NCI-H526 (cell line): ENCODE results near the gene GAL3ST1.
A peak's percentile ranks its signal among the peaks of the same experiment; 100 is the strongest.

Source experiments
- DNase-seq, 2 experiments: peaks; one replicate each; lab custom pipeline; 2025; lab: John Stamatoyannopoulos, UW

The GAL3ST1 gene

GRCh38 chr22:30531651-30532608 lies 42.5 kb downstream of the GAL3ST1 start:
- DNase-seq, result no peak

GRCh38 chr22:30526656-30527055 lies 47.8 kb downstream of the GAL3ST1 start:
- no peak for DNase-seq

GRCh38 chr22:30523646-30524489 lies 50.6 kb downstream of the GAL3ST1 start:
- peak in 1 of 2 experiments; percentile 32 for DNase-seq

GRCh38 chr22:30521368-30522156 lies 52.9 kb downstream of the GAL3ST1 start:
- DNase-seq, result no peak

GRCh38 chr22:30519842-30520425 lies 54.5 kb downstream of the GAL3ST1 start:
- no peak for DNase-seq

GRCh38 chr22:30516731-30517130 lies 57.7 kb downstream of the GAL3ST1 start:
- DNase-seq, result no peak

GRCh38 chr22:30516273-30516672 lies 58.2 kb downstream of the GAL3ST1 start:
- no peak for DNase-seq

GRCh38 chr22:30514252-30514651 lies 60.2 kb downstream of the GAL3ST1 start:
- no peak for DNase-seq

GRCh38 chr22:30513462-30513861 lies 61.0 kb downstream of the GAL3ST1 start:
- DNase-seq, result no peak

GRCh38 chr22:30511911-30512310 lies 62.6 kb downstream of the GAL3ST1 start:
- no peak for DNase-seq

- DNase-seq, result no peak
Observed at GRCh38 chr22:30511109-30511508, 63.4 kb downstream of the GAL3ST1 start.

- DNase-seq, result no peak
Observed at GRCh38 chr22:30508216-30508615, 66.2 kb downstream of the GAL3ST1 start.

- no peak for DNase-seq
Observed at GRCh38 chr22:30507670-30508069, 66.8 kb downstream of the GAL3ST1 start.

GRCh38 chr22:30506507-30506968 lies 67.9 kb downstream of the GAL3ST1 start:
- DNase-seq, result no peak
